DMS53 (cell line): ENCODE data around the gene CPPED1.
"Not testable (repeated sequence)": the region's sequence is repeated elsewhere in the genome, so short reads cannot be mapped to it uniquely, and the experiment has no call there.

Source experiments
- DNase-seq: peaks from one replicate; lab custom pipeline; 2025; lab: John Stamatoyannopoulos, UW

CPPED1 gene

GRCh38 chr16:12803203-12804093 is at the start of gene CPPED1:
Gene CPPED1, minus strand, starts transcription at chr16:12803887. Its CDS starts 111 bp downstream, at chr16:12803776.
- DNase-seq, result no peak

- DNase-seq, result no peak
These were observed 46.5 kb upstream of the CPPED1 start for GRCh38 chr16:12850186-12850585.

- DNase-seq, result no peak
These were observed 42.9 kb upstream of the CPPED1 start for GRCh38 chr16:12846592-12846991.

- DNase-seq, result no peak
These were observed 41.6 kb upstream of the CPPED1 start for GRCh38 chr16:12845282-12845681.

DNA sequence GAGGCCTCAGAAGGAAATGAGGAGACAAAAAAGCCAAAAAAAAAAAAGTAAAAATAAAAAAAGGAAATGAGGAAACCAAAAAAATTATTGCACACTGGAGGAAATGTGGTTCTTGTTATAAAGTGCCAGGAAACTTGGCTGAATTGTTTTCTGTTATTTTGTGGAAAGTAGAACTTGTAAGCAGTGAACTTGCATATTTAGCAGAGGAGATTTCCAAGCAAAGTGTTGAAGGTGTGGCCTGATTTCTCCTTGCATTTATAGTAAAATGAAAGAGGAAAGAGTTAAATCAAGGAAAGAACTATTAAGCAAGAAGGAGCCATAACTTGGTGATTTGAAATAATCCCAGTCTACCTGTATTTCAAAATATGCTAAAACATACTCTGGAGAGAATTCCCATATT is 34.1 kb upstream of the CPPED1 start:
- no peak for DNase-seq

- no peak for DNase-seq
These were observed 33.6 kb upstream of the CPPED1 start for GRCh38 chr16:12837291-12837690.

- peak; percentile 8 for DNase-seq
These were observed 30.2 kb upstream of the CPPED1 start for GRCh38 chr16:12833926-12834325.

DNA sequence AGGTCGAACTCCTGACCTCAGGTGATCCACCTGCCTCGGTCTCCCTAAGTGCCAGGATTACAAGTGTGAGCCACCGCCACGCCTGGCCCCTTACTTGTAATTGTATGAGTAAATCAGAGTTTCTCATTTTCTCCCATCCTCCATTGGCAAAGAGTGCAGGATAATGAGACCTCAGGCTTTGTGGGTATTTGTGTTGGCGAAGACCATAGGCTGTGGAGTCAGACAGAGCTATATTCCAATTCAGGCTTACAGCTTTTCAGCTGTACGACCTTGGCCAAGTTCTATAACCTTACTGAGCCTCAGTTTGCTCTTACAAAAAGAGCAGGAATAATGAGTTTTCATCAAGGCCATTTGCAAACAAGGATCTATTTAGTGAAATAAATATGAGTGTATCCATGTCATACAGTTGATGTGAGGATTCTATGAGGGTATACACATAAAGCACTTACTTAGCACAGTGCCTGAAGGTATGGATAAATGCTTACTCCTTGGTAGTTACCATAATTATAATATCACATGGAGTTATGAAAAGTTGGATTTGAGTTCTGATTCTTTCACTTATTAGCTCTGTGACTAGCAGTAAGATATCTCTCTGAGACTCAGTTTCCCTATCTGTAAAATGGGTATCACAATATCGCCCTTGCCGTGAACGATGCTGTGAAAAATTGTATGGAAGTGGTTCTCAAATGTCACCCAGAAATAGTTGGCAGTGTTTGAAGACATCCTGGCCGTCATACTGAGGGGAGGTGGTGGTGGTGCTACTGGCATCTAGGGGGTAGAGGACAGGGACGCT is 25.6 kb upstream of the CPPED1 start:
- no peak for DNase-seq

DNA sequence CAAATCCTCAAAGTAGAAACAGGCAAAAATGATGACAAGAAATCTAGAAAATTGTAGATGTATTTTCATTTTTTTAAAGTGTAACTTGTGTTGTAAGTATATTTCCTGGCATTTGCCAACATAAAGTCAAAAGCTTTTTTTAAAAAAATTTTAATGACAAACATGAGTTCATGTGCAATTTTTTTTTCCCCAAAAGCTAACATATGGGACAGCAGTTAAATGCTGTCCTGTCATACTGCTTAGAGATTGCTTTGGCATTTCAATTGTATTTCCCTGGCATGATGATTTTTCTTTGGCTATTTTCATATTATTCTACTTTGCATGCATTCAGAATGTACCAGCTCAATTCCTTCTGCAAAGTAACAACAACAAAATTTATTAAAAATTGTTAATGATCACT is 24.5 kb upstream of the CPPED1 start:
- no peak for DNase-seq

DNA sequence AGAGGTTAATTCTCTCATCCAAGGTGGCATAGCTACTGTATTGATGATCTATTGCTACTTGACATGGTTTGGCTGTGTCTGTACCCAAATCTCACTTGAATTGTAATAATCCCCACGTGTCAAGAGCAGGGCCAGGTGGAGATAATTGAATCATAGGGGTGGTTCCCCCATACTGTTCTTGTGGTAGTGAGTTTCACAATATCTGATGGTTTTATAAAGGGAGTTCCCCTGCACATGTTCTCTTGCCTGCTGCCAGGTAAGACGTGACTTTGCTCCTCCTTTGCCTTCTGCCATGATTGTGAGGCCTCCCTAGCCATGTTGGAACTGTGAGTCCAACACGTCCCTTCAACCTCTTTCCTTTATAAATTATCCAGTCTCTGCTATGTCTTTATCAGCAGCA is 22.9 kb upstream of the CPPED1 start:
- DNase-seq, result no peak

GRCh38 chr16:12819126-12820117 is 15.7 kb upstream of the CPPED1 start:
- peak; percentile 59 for DNase-seq

DNA sequence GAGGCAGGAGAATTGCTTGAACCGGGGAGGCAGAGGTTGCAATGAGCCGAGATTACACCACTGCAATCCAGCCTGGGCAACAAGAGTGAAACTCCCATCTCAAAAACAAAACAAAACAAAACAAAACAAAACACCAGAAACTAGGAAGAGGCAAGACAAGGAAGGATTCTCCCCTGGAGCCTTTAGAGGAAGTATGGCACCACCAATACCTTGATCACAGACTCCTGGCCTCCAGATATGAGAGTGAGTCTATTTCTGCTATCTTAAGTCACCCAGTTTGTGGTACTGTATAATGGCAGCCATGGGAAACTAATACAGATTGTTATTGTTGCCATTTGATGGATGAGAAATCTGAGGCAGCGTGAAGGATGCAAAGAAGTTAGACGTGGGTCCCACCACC is 14.6 kb upstream of the CPPED1 start:
- DNase-seq, result no peak

- DNase-seq, result not testable (repeated sequence)
These were observed 13.1 kb upstream of the CPPED1 start for GRCh38 chr16:12816791-12817214.

GRCh38 chr16:12815361-12815760 is 11.7 kb upstream of the CPPED1 start:
- DNase-seq, result no peak

GRCh38 chr16:12813734-12814133 is 10.0 kb upstream of the CPPED1 start:
- DNase-seq, result not testable (repeated sequence)

DNA sequence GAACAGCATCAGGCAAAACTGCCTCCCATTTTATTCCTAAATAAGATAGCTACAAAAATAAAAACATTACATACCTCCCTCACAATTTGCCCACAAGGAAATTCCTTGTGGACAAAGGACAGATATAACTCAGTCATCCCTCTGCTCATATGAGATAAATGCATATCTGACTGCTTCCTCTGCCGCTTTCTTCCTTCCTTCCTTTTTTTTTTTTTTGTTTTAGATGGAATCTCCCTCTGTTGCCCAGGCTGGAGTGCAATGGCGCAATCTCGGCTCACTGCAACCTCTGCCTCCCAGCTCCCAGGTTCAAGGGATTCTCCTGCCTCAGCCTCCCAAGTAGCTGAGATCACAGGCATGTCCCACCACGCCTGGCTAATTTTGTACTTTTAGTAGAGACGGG is 9.6 kb upstream of the CPPED1 start:
- not testable (repeated sequence) for DNase-seq

GRCh38 chr16:12811441-12812383 is 8.0 kb upstream of the CPPED1 start:
- DNase-seq, result no peak

GRCh38 chr16:12805066-12805465 is 1.4 kb upstream of the CPPED1 start:
- DNase-seq, result no peak

DNA sequence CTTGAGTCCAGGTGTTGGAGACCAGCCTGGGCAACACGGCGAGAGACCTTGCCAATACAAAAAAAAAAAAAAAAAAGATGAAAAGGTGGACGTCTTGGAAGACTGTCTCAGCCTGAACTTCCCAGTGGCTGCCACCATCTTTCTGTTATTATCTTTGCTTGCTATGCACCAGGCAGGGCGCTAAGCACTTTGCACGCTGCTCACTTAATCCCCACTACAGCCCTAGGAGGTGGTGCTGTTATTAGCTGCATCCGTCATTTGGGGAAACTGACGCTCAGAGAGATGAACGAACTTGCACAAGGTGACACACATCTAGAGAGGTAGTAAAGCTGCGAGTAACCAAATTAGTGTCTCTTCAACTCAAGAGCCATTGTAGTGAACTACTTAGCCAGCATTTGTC is 708 bp upstream of the CPPED1 start:
- DNase-seq, result no peak

DNA sequence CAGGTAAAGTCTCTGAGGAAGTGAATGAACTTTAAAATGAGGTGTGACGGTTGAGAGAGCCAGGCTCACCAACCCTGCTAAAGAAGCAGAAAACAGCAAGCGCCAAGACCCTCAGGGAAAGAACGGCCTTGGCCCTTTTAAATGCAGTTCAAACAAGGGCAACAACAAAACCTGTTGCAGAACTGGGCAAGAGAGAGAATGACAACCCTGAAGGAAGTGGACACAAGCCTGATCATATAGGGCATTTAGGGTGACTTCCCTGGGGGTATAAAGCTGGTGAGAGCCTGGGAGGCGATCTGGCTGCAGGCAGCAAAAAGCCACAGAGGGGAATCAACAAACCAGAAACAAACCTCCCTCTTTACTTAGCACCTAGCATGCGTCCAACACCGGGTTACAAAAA is 1.0 kb downstream of the CPPED1 start:
- no peak for DNase-seq

GRCh38 chr16:12802048-12802447 is 1.6 kb downstream of the CPPED1 start:
- DNase-seq, result no peak
